Stimulated activated CD4-positive, alpha-beta T cell treated with anti-CD3 and anti-CD28 coated beads, Interleukin-15, amount 100 ng/mL, for 1 hour (primary cell): ENCODE data around the gene IRF2BPL.

Source experiments
- DNase-seq, 2 donors: peaks; one replicate each; pipeline ENCODE4 v3.0.0-alpha.2; 2020; ENCODE audit warnings: low read depth in 1 of 2, low spot score in 1 of 2

IRF2BPL gene

DNA sequence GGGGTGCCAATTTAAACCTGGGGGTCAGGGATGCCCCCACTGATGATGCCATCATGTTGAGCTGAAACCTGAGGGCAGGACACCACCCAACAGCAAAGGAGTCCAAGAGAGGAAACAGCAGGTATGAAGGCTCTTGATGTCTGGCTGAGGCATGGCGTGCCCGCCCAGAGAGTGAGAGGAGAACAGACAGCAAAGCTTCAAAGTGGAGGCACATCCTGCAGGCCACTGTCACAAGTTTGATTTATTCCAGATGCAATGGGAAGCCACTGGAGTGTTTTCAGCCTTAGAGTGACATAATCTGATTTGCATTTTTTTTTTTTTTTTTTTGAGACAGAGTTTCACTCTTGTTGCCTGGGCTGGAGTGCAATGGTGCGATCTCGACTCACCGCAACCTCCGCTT is 34.8 kb downstream of the IRF2BPL start:
- DNase-seq, result no peak

DNA sequence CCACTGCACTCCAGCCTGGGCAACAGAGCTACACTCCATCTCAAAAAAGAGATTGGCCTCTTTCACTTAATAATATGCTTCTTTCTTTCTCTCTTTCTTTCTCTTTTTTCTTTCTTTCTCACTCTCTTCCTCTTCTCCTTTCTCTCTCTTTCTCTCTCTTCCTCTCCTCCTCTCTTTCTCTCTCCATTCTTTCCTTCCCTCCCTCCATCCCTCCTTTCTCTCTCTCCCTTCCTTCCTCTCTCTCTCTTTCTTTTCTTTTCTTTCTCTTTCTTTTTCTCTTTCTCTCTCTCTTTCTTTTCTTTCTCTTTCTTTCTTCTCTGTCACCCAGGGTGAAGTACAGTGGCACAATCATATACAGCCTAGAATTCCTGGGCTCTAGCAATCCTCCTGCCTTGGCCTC is 38.4 kb downstream of the IRF2BPL start:
- no peak for DNase-seq

GRCh38 chr14:76987956-76988520 is 40.5 kb downstream of the IRF2BPL start:
- DNase-seq, result no peak

DNA sequence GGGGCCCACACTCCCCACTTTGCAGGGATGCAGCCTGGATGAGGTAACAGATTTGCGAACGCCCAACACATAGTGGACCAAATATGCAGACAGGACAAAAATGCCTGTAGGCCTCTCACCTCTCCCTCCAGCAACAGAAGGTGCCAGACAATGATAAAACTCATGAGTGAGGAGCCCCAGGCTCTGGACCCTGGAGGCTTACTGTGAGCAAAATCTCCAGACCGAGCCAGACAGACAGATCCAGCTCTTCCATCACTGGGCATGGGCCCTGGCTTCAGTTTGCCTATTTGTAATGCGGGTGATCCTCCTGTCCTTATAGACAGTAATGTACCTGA is 42.3 kb downstream of the IRF2BPL start:
- no peak for DNase-seq

- no peak for DNase-seq
These were observed 42.8 kb downstream of the IRF2BPL start for GRCh38 chr14:76985540-76986230.

GRCh38 chr14:76984787-76985375 is 43.6 kb downstream of the IRF2BPL start:
- no peak for DNase-seq

GRCh38 chr14:76984297-76984696 is 44.2 kb downstream of the IRF2BPL start:
- DNase-seq, result no peak

DNA sequence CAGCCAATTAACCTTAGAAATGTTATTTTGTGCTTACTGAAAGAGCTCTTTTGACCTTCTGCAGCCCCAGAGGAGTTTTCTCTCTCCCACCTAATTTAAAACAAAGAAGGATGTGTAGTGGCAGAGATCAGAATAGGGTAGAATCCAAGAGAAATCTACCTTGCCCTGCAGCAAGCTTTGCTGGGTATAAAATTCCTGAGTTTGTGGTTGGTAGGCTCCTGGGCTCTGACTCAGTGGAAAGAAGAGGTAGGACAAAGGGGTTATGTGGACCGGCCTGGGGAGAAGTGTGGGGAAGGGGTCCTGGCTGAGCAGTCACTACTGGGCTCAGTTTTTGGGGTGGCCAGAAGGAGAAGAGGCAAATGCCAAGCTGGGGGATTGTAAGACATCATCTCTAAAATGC is 46.8 kb downstream of the IRF2BPL start:
- DNase-seq, result no peak

- DNase-seq, result peak; percentile 52 to 79
These were observed 50.5 kb downstream of the IRF2BPL start for GRCh38 chr14:76977793-76978720.

- DNase-seq, result no peak
These were observed 52.1 kb downstream of the IRF2BPL start for GRCh38 chr14:76976240-76977005.

DNA sequence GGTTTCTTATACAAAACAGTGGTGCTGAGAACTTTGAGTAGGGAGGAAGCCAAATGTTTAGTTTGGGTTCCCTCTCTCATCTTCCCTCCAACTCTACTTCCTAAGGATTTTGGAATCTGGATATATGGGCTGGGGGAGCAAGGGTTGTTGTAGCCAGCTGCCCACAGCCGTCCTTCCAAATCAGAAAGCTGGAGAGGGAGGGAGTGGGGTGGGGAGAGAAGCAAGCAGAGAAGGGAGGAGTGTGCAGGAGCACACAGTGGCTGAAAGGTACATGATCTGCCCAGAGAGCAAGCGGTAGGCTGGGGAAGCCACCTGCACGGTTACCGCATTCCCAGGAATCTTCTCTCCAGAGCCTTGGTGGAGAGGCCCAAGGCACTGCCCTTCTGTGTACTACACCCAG is 52.7 kb downstream of the IRF2BPL start:
- DNase-seq, result no peak

DNA sequence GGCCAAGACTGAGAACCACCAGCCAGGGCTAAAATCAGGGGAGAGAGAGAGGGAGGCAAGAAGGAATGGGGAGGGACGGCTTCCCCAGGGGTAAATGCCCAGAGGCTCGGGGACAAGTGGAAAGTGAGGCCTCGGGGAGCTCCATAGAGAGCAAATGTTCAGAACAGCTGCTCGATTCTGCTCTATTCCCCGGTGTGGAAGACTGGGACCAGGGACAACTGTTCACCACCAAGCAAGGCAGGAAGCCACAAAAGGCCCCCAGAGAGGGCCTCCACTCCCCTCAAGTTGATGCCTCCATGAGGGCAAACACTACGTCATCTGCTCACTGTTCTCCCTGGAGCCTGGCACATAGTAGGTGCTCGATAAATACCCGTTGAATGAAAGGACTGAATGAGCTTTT is 53.5 kb downstream of the IRF2BPL start:
- DNase-seq, result no peak
